Keratinocyte (primary cell): Measurements from ENCODE around the gene SMNDC1.

Experiments used
- CTCF ChIP-seq, 3 experiments: IDR thresholded peaks in 1 of 3; conservative IDR thresholded peaks in 1 of 3; optimal IDR thresholded peaks in 1 of 3; 2 replicates in 2 of 3; 3 replicates in 1 of 3; pipeline versions ENCODE3 to v1.5.1; 2011; ENCODE audit warnings: low read length in 3 of 3, mild to moderate bottlenecking in 3 of 3, moderate library complexity in 2 of 3, control low read depth in 1 of 3, inconsistent platforms in 1 of 3; ENCODE audit not compliant: insufficient read depth in 2 of 3; ENCODE audit errors: extremely low read depth in 1 of 3
- EZH2 ChIP-seq: IDR thresholded peaks from one replicate; pipeline ENCODE4 v1.6.1; 2012; ENCODE audit warnings: inconsistent platforms, mild to moderate bottlenecking, low read length, moderate library complexity

GRCh38 chr10:110259317-110259716, 45.4 kb downstream of the SMNDC1 start:
- TF ChIP-seq CTCF (optimal IDR thresholded peaks at IDR 0.05 in 1 of 3, IDR thresholded peaks at IDR 0.05 in 1 of 3, conservative IDR thresholded peaks at IDR 0.05 in 1 of 3; ENCODE audit: extremely low read depth in 1 of 3, insufficient read depth in 2 of 3, low read length in 3 of 3) (no peak), EZH2 (no peak)
